COR-L47 (cell line): ENCODE data around the gene SPATA7.
"Not testable (repeated sequence)": the region's sequence is repeated elsewhere in the genome, so short reads cannot be mapped to it uniquely, and the experiment has no call there.

Source experiments
- DNase-seq: peaks from one replicate; lab custom pipeline; 2025; lab: John Stamatoyannopoulos, UW

SPATA7 gene

GRCh38 chr14:88385212-88386101 lies at the start of gene SPATA7:
Gene SPATA7 (plus strand): TSS chr14:88385657. CDS start chr14:88385819, 162 bp downstream.
- peak; percentile 97 for DNase-seq

- DNase-seq: no peak
Observed at GRCh38 chr14:88340357-88340756, 45.1 kb upstream of the SPATA7 start.

GRCh38 chr14:88342980-88343379 lies 42.5 kb upstream of the SPATA7 start:
- no peak for DNase-seq

GRCh38 chr14:88346048-88346639 lies 39.3 kb upstream of the SPATA7 start:
- no peak for DNase-seq

- no peak for DNase-seq
Observed at GRCh38 chr14:88348546-88348945, 36.9 kb upstream of the SPATA7 start.

- DNase-seq: peak; percentile 35
Observed at GRCh38 chr14:88351966-88352691, 33.3 kb upstream of the SPATA7 start.

GRCh38 chr14:88352698-88353097 lies 32.8 kb upstream of the SPATA7 start:
- DNase-seq: peak; percentile 35

GRCh38 chr14:88354358-88354757 lies 31.1 kb upstream of the SPATA7 start:
- DNase-seq: no peak

GRCh38 chr14:88359500-88359899 lies 26.0 kb upstream of the SPATA7 start:
- DNase-seq: no peak

GRCh38 chr14:88363644-88364043 lies 21.8 kb upstream of the SPATA7 start:
- DNase-seq: no peak

- no peak for DNase-seq
Observed at GRCh38 chr14:88364710-88365413, 20.6 kb upstream of the SPATA7 start.

- no peak for DNase-seq
Observed at GRCh38 chr14:88369496-88369895, 16.0 kb upstream of the SPATA7 start.

GRCh38 chr14:88379706-88380343 lies 5.6 kb upstream of the SPATA7 start:
- DNase-seq: no peak

GRCh38 chr14:88380405-88380804 lies 5.1 kb upstream of the SPATA7 start:
- peak; percentile 6 for DNase-seq

GRCh38 chr14:88381634-88382033 lies 3.8 kb upstream of the SPATA7 start:
- not testable (repeated sequence) for DNase-seq

GRCh38 chr14:88384718-88385117 lies 739 bp upstream of the SPATA7 start:
- no peak for DNase-seq

- DNase-seq: no peak
Observed at GRCh38 chr14:88386256-88386794, 868 bp downstream of the SPATA7 start.

- DNase-seq: no peak
Observed at GRCh38 chr14:88388741-88389282, 3.4 kb downstream of the SPATA7 start.

- DNase-seq: no peak
Observed at GRCh38 chr14:88392609-88393008, 7.2 kb downstream of the SPATA7 start.

- no peak for DNase-seq
Observed at GRCh38 chr14:88411039-88411438, 25.6 kb downstream of the SPATA7 start.

GRCh38 chr14:88417594-88417993 lies 32.1 kb downstream of the SPATA7 start:
- DNase-seq: peak; percentile 15
